ENCODE data around the gene MUC3A. TPM values are rescaled to one million over a fixed set of nuclear protein-coding genes. Genes with fewer than 3 reads are reported as not detected.

The MUC3A gene
- total and polyA plus RNA-seq, 2 experiments from 2014 or later = 16.3 to 44.4 TPM

- no peak overlapping the region for H3K4me2 ChIP-seq
- Mint-ChIP-seq H3K27ac (no peak overlapping the region), H3K4me1 (peaks cover 18% of the 10 kb centered on the region), H3K4me3 (no peak overlapping the region), H3K27me3 (ENCODE audit: insufficient read depth, low read depth, poor library complexity) (peaks cover 2% of the 10 kb centered on the region), H3K36me3 (ENCODE audit: low read depth) (no peaks in the 10 kb centered on the region), H3K9me3 (no peaks in the 10 kb centered on the region)
- H3K4me3 ChIP-seq = no peak overlapping the region
- no peaks in the 10 kb centered on the region for H3K27me3 ChIP-seq (ENCODE audit: insufficient read depth)
- ATAC-seq (no peak), DNase-seq (ENCODE audit: low spot score) (no peak)
- H3K79me2 ChIP-seq (replicated peaks; ENCODE audit: insufficient read depth) = no peaks in the 10 kb centered on the region
- no peaks in the 10 kb centered on the region for H3K36me3 ChIP-seq (ENCODE audit: insufficient read depth)
- H3F3A ChIP-seq (replicated peaks; ENCODE audit: low read depth) = 0 out of 2 replicates have a peak, but pooled peaks cover 10% of the 10 kb centered on the region
- peaks cover 22% of the 10 kb centered on the region for H3K4me1 ChIP-seq (ENCODE audit: insufficient read depth)
- no peak for TF ChIP-seq CTCF (conservative IDR thresholded peaks at IDR 0.05; ENCODE audit: low read depth in 2 of 2)
- TF ChIP-seq, protein P1, sequence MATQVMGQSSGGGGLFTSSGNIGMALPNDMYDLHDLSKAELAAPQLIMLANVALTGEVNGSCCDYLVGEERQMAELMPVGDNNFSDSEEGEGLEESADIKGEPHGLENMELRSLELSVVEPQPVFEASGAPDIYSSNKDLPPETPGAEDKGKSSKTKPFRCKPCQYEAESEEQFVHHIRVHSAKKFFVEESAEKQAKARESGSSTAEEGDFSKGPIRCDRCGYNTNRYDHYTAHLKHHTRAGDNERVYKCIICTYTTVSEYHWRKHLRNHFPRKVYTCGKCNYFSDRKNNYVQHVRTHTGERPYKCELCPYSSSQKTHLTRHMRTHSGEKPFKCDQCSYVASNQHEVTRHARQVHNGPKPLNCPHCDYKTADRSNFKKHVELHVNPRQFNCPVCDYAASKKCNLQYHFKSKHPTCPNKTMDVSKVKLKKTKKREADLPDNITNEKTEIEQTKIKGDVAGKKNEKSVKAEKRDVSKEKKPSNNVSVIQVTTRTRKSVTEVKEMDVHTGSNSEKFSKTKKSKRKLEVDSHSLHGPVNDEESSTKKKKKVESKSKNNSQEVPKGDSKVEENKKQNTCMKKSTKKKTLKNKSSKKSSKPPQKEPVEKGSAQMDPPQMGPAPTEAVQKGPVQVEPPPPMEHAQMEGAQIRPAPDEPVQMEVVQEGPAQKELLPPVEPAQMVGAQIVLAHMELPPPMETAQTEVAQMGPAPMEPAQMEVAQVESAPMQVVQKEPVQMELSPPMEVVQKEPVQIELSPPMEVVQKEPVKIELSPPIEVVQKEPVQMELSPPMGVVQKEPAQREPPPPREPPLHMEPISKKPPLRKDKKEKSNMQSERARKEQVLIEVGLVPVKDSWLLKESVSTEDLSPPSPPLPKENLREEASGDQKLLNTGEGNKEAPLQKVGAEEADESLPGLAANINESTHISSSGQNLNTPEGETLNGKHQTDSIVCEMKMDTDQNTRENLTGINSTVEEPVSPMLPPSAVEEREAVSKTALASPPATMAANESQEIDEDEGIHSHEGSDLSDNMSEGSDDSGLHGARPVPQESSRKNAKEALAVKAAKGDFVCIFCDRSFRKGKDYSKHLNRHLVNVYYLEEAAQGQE (IDR thresholded peaks at IDR 0.05; ENCODE audit: unreplicated experiment) = no peak
- TF ChIP-seq EZH2 (IDR thresholded peaks at IDR 0.05; ENCODE audit: low read depth, unreplicated experiment) = no peak
- TF ChIP-seq ETS1 (IDR thresholded peaks at IDR 0.05) = no peak
- TF ChIP-seq CREB1 (CRISPR knock-in tag; IDR thresholded peaks at IDR 0.05; ENCODE audit: low read depth) = no peak
- no peak for TF ChIP-seq EZH2phosphoT487 (IDR thresholded peaks at IDR 0.05; ENCODE audit: unreplicated experiment)
- no peak for TF ChIP-seq NANOG (IDR thresholded peaks at IDR 0.05; ENCODE audit: borderline replicate concordance)
- TF ChIP-seq JUNB (IDR thresholded peaks at IDR 0.05; ENCODE audit: unreplicated experiment) = no peak
- no peak for TF ChIP-seq POLR2AphosphoS5 (IDR thresholded peaks at IDR 0.05; ENCODE audit: low read depth)
- TF ChIP-seq STAT1 (IDR thresholded peaks at IDR 0.05; ENCODE audit: unreplicated experiment) = no peak
- no peak for TF ChIP-seq ZNF331 (CRISPR knock-in tag; IDR thresholded peaks at IDR 0.05; ENCODE audit: low read depth)
- TF ChIP-seq, protein P2, sequence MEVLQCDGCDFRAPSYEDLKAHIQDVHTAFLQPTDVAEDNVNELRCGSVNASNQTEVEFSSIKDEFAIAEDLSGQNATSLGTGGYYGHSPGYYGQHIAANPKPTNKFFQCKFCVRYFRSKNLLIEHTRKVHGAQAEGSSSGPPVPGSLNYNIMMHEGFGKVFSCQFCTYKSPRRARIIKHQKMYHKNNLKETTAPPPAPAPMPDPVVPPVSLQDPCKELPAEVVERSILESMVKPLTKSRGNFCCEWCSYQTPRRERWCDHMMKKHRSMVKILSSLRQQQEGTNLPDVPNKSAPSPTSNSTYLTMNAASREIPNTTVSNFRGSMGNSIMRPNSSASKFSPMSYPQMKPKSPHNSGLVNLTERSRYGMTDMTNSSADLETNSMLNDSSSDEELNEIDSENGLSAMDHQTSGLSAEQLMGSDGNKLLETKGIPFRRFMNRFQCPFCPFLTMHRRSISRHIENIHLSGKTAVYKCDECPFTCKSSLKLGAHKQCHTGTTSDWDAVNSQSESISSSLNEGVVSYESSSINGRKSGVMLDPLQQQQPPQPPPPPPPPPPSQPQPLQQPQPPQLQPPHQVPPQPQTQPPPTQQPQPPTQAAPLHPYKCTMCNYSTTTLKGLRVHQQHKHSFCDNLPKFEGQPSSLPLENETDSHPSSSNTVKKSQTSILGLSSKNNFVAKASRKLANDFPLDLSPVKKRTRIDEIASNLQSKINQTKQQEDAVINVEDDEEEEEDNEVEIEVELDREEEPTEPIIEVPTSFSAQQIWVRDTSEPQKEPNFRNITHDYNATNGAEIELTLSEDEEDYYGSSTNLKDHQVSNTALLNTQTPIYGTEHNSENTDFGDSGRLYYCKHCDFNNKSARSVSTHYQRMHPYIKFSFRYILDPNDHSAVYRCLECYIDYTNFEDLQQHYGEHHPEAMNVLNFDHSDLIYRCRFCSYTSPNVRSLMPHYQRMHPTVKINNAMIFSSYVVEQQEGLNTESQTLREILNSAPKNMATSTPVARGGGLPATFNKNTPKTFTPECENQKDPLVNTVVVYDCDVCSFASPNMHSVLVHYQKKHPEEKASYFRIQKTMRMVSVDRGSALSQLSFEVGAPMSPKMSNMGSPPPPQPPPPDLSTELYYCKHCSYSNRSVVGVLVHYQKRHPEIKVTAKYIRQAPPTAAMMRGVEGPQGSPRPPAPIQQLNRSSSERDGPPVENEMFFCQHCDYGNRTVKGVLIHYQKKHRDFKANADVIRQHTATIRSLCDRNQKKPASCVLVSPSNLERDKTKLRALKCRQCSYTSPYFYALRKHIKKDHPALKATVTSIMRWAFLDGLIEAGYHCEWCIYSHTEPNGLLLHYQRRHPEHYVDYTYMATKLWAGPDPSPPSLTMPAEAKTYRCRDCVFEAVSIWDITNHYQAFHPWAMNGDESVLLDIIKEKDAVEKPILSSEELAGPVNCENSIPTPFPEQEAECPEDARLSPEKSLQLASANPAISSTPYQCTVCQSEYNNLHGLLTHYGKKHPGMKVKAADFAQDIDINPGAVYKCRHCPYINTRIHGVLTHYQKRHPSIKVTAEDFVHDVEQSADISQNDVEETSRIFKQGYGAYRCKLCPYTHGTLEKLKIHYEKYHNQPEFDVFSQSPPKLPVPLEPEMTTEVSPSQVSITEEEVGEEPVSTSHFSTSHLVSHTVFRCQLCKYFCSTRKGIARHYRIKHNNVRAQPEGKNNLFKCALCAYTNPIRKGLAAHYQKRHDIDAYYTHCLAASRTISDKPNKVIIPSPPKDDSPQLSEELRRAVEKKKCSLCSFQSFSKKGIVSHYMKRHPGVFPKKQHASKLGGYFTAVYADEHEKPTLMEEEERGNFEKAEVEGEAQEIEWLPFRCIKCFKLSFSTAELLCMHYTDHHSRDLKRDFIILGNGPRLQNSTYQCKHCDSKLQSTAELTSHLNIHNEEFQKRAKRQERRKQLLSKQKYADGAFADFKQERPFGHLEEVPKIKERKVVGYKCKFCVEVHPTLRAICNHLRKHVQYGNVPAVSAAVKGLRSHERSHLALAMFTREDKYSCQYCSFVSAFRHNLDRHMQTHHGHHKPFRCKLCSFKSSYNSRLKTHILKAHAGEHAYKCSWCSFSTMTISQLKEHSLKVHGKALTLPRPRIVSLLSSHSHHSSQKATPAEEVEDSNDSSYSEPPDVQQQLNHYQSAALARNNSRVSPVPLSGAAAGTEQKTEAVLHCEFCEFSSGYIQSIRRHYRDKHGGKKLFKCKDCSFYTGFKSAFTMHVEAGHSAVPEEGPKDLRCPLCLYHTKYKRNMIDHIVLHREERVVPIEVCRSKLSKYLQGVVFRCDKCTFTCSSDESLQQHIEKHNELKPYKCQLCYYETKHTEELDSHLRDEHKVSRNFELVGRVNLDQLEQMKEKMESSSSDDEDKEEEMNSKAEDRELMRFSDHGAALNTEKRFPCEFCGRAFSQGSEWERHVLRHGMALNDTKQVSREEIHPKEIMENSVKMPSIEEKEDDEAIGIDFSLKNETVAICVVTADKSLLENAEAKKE (CRISPR knock-in tag; IDR thresholded peaks at IDR 0.05) = no peak
- peaks cover 19% of the 10 kb centered on the region for H3K9me2 ChIP-seq (ENCODE audit: insufficient read depth)
- H2AFZ ChIP-seq = no peak overlapping the region
- H4K20me1 ChIP-seq (replicated peaks; ENCODE audit: insufficient read depth) = no peaks in the 10 kb centered on the region
- H3K27ac ChIP-seq (ENCODE audit: low read depth) = no peak overlapping the region
Measured at GRCh38 chr7:100952641-100953040, 3.3 kb downstream of the MUC3A start.
